Measurements from ENCODE around the gene TNIP2. TPM values are rescaled to one million over a fixed set of nuclear protein-coding genes. Genes with fewer than 3 reads are reported as not detected.

TNIP2 gene
- total and polyA plus RNA-seq, 2 donors (not counting 3 experiments of a cell fraction or from before 2014, with no cell fraction given), result 37.7 to 52.1 TPM

- no peaks in the 10 kb centered on the region for H3K4me1 ChIP-seq (ENCODE audit: control insufficient read depth, extremely low read depth, insufficient read depth, low read length)
- H3K4me3 ChIP-seq (replicated peaks in 1 of 3; ENCODE audit: insufficient read depth in 1 of 3, low read depth in 1 of 3, low read length in 3 of 3), result no peak overlapping the region
- intact Hi-C loops (cut with micrococcal nuclease), result no loop called here
- no peaks in the 10 kb centered on the region for H3K9me1 ChIP-seq (replicated peaks; ENCODE audit: control insufficient read depth, extremely low read depth, insufficient read depth, low read length)
- H3K9ac ChIP-seq (replicated peaks; ENCODE audit: extremely low read depth, insufficient read depth, low read length), result no peak overlapping the region
- no peak for DNase-seq (ENCODE audit: low read depth, low spot score)
- dilution Hi-C loops (cut with MboI; ENCODE audit: extremely low pct_ligation_motif_present, low sequenced_read_pairs), result no loop called here
- no peaks in the 10 kb centered on the region for H3K27me3 ChIP-seq (ENCODE audit: control insufficient read depth in 2 of 2, insufficient read depth in 2 of 2, low read length in 2 of 2)
- CTCF ChIA-PET, result no interaction called here
- peaks cover 6 to 9% of the 10 kb centered on the region in 2 experiments for H3K36me3 ChIP-seq (ENCODE audit: control insufficient read depth in 2 of 2, extremely low read depth in 1 of 2, insufficient read depth in 2 of 2, low read length in 2 of 2)
- no peak for TF ChIP-seq CTCF (IDR thresholded peaks at IDR 0.05; ENCODE audit: extremely low read depth in 1 of 2, insufficient read depth in 1 of 2, low read depth in 1 of 2, low read length in 2 of 2)
- no peak for TF ChIP-seq GATA2 (IDR thresholded peaks at IDR 0.05; ENCODE audit: insufficient read depth, insufficient read length, low read depth, low read length)
- no peak for TF ChIP-seq MAX (IDR thresholded peaks at IDR 0.05; ENCODE audit: insufficient read depth, insufficient read length)
- no peak for TF ChIP-seq EZH2 (IDR thresholded peaks at IDR 0.05; ENCODE audit: borderline replicate concordance, low read depth, low read length, severe bottlenecking)
- TF ChIP-seq POLR2AphosphoS5 (IDR thresholded peaks at IDR 0.05; ENCODE audit: insufficient read depth, low read depth, low read length), result no peak
- no peak for TF ChIP-seq MYC (IDR thresholded peaks at IDR 0.05; ENCODE audit: low read depth, low read length)
- no peak for TF ChIP-seq FOS (IDR thresholded peaks at IDR 0.05; ENCODE audit: borderline replicate concordance, insufficient read depth, low read length)
- TF ChIP-seq POLR2A (IDR thresholded peaks at IDR 0.05; ENCODE audit: low read depth, low read length), result no peak
- no peak for TF ChIP-seq JUN (IDR thresholded peaks at IDR 0.05; ENCODE audit: borderline replicate concordance, insufficient read depth, insufficient read length, low read depth)
- H2AFZ ChIP-seq (ENCODE audit: low read depth, low read length), result no peak overlapping the region
- H4K20me1 ChIP-seq (replicated peaks; ENCODE audit: control insufficient read depth, extremely low read depth, insufficient read depth, low read length), result no peaks in the 10 kb centered on the region
- H3K9me3 ChIP-seq (replicated peaks; ENCODE audit: control insufficient read depth, insufficient read depth, low read length), result no peaks in the 10 kb centered on the region
- no peak overlapping the region for H3K4me2 ChIP-seq (ENCODE audit: insufficient read depth, low read length)
- H3K27ac ChIP-seq (ENCODE audit: insufficient read depth, low read depth, low read length), result no peak overlapping the region
- BruUV-seq (replicated peaks), result no TSS peak
- no peak for FAIRE-seq
- H3K79me2 ChIP-seq (ENCODE audit: control insufficient read depth, insufficient read depth, low read length), result no peaks in the 10 kb centered on the region
- POLR2A ChIA-PET, result no interaction called here
Observed at GRCh38 chr4:2735869-2736268, 20.3 kb downstream of the TNIP2 start.

Data from endothelial cell of umbilical vein (primary cell).